Endodermal cell (in vitro differentiated cells): Measurements from ENCODE around the gene KIF5C. TPM values are rescaled to one million over a fixed set of nuclear protein-coding genes. Genes with fewer than 3 reads are reported as not detected.

Source experiments
- DNase-seq: peaks from one replicate; pipeline ENCODE4 v3.0.0-alpha.2; 2017
- H3K27ac ChIP-seq: 2 replicates; pipeline ENCODE4 v1.5.1; 2013; ENCODE audit warnings: mild to moderate bottlenecking, low read depth, low read length, moderate library complexity
- H3K27me3 ChIP-seq: 2 replicates; pipeline ENCODE4 v1.6.1; 2013; ENCODE audit warnings: mild to moderate bottlenecking, low read length, moderate library complexity; ENCODE audit not compliant: insufficient read depth, control insufficient read depth, poor library complexity, severe bottlenecking
- H3K36me3 ChIP-seq: 2 replicates; pipeline ENCODE4 v1.7.0; 2013; ENCODE audit warnings: mild to moderate bottlenecking, low read length, moderate library complexity; ENCODE audit not compliant: control insufficient read depth, insufficient read depth
- H3K4me1 ChIP-seq: one replicate; pipeline ENCODE4 v1.7.0; 2013; ENCODE audit warnings: low read length; ENCODE audit not compliant: control insufficient read depth, insufficient read depth
- H3K4me3 ChIP-seq: 2 replicates; pipeline ENCODE4 v1.5.1; 2013; ENCODE audit warnings: mild to moderate bottlenecking, low read length, moderate library complexity
- H3K9ac ChIP-seq: 2 replicates; pipeline ENCODE4 v1.6.1; 2013; ENCODE audit warnings: mild to moderate bottlenecking, low read length, moderate library complexity; ENCODE audit not compliant: poor library complexity, severe bottlenecking; ENCODE audit errors: extremely low read depth
- H3K9me3 ChIP-seq: 2 replicates; pipeline ENCODE4 v1.6.1; 2013; ENCODE audit warnings: mild to moderate bottlenecking, low read length, moderate library complexity; ENCODE audit not compliant: control insufficient read depth
- H3K27ac Mint-ChIP-seq: 2 replicates; pipeline ENCODE4 v1.8.0; 2020; ENCODE audit warnings: mixed read lengths
- H3K27me3 Mint-ChIP-seq: 2 replicates; pipeline ENCODE4 v1.8.0; 2021; ENCODE audit warnings: mild to moderate bottlenecking, mixed read lengths; ENCODE audit not compliant: insufficient read depth
- H3K36me3 Mint-ChIP-seq: 2 replicates; pipeline ENCODE4 v1.8.0; 2020; ENCODE audit warnings: low read depth, mixed read lengths
- H3K4me1 Mint-ChIP-seq: 2 replicates; pipeline ENCODE4 v1.8.0; 2020; ENCODE audit warnings: mixed read lengths
- H3K4me3 Mint-ChIP-seq: 2 replicates; pipeline ENCODE4 v1.8.0; 2020; ENCODE audit warnings: mild to moderate bottlenecking, moderate library complexity, mixed read lengths
- H3K9me3 Mint-ChIP-seq: 2 replicates; pipeline ENCODE4 v1.8.0; 2020; ENCODE audit warnings: mild to moderate bottlenecking, mixed read lengths
- WGBS, 2 experiments: methylation state at CpG; one replicate each; pipeline versions ENCODE4 v1.1.5 to v1.1.7; 2013; ENCODE audit warnings: missing lambda C conversion rate in 2 of 2, mixed read lengths in 1 of 2; ENCODE audit not compliant: insufficient coverage in 1 of 2, insufficient read length in 1 of 2; 5-methylcytosine and 5-hydroxymethylcytosine counted together
- total RNA-seq, 2 donors: library from RNA; stranded (reverse); fragmentation: NEBNext Ultra II Directional in 1 of 2; extraction: Animal tissue kit (Norgen Biotek cat#: 25700) in 1 of 2; gene quantifications; 2 replicates in 1 of 2; 3 replicates in 1 of 2; pipeline ENCODE4 v1.2.1, GENCODE V29; 2021
- TF ChIP-seq, protein P1 (sequence below): fragments of 200-600 bp; sonication (generic); conservative IDR thresholded peaks from 2 replicates; pipeline ENCODE4 v1.5.0; 2021; ENCODE audit warnings: antibody characterized with exemption, mild to moderate bottlenecking

The KIF5C gene
- total RNA-seq, 2 donors from 2014 or later = 39.1 to 41.9 TPM

DNA sequence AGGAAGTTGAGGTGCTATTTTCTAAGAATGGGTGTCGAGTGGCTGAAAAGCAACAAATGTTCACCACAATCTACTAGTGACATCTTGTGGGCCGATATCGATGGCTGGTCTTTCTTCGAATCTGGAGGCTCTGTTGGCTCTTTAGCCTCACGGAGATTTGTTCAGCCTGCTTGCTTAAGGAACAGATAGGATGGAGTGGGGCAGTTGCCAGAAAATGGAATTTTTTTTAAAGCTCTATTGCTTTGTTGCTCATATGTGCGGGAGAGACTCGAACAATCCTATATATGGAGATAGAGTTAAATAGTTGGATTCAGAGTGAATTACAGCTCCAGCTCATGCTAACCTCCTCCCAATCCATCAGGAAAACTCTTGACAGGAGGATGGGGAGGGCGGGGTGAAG lies 92.6 kb downstream of the KIF5C start:
- Mint-ChIP-seq H3K9me3 (no peaks in the 10 kb centered on the region), H3K27me3 (peaks cover 2% of the 10 kb centered on the region), H3K4me3 (no peak overlapping the region), H3K36me3 (peaks cover 9% of the 10 kb centered on the region), H3K27ac (no peak overlapping the region), H3K4me1 (peaks cover 6% of the 10 kb centered on the region)
- 92 to 100% methylated on average over 4 to 8 of the region's 8 CpGs for WGBS, 2 experiments
- no peaks in the 10 kb centered on the region for H3K36me3 ChIP-seq
- H3K9ac ChIP-seq = no peak overlapping the region
- no peaks in the 10 kb centered on the region for H3K9me3 ChIP-seq
- TF ChIP-seq, protein P1, sequence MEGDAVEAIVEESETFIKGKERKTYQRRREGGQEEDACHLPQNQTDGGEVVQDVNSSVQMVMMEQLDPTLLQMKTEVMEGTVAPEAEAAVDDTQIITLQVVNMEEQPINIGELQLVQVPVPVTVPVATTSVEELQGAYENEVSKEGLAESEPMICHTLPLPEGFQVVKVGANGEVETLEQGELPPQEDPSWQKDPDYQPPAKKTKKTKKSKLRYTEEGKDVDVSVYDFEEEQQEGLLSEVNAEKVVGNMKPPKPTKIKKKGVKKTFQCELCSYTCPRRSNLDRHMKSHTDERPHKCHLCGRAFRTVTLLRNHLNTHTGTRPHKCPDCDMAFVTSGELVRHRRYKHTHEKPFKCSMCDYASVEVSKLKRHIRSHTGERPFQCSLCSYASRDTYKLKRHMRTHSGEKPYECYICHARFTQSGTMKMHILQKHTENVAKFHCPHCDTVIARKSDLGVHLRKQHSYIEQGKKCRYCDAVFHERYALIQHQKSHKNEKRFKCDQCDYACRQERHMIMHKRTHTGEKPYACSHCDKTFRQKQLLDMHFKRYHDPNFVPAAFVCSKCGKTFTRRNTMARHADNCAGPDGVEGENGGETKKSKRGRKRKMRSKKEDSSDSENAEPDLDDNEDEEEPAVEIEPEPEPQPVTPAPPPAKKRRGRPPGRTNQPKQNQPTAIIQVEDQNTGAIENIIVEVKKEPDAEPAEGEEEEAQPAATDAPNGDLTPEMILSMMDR = no peak
- H3K4me1 ChIP-seq = no peaks in the 10 kb centered on the region
- no peaks in the 10 kb centered on the region for H3K27me3 ChIP-seq
- DNase-seq = no peak
- no peak overlapping the region for H3K27ac ChIP-seq
- no peak overlapping the region for H3K4me3 ChIP-seq

DNA sequence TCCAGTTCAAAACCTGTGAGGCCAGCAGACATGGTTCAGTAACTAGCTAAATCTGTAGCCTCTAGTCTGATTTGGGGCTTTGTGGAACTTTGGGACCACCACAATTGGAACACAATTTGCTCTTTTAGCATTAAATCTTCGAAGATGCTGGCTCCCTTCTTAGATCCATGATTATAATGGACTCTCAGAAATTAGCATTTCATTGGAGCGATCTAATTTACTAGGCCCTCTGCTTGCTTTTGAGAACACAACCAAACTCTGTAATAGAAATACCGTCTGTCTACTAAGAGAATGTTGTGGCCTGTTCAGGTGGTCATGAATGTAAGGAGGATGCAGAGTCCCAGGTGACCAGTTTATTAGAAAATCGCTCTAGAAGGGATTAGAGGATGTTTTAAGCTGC lies 93.3 kb downstream of the KIF5C start:
- TF ChIP-seq, protein P1 = no peak

GRCh38 chr2:148968776-148969319 lies 93.8 kb downstream of the KIF5C start:
- Mint-ChIP-seq H3K27ac (no peak overlapping the region), H3K27me3 (peaks cover 2% of the 10 kb centered on the region), H3K4me1 (peaks cover 8% of the 10 kb centered on the region), H3K9me3 (no peaks in the 10 kb centered on the region), H3K36me3 (peaks cover 8% of the 10 kb centered on the region), H3K4me3 (no peak overlapping the region)
- TF ChIP-seq, protein P1 = no peak
- Histone ChIP-seq H3K9me3 (no peaks in the 10 kb centered on the region), H3K36me3 (peaks cover 8% of the 10 kb centered on the region), H3K9ac (no peak overlapping the region), H3K27ac (peak overlapping the region; percentile 48), H3K4me3 (no peak overlapping the region), H3K27me3 (no peaks in the 10 kb centered on the region), H3K4me1 (no peaks in the 10 kb centered on the region)
- DNase-seq = no peak
- 92 to 100% methylated on average over 2 to 4 of the region's 4 CpGs for whole genome bisulfite sequencing, 2 experiments

More for the DNA sequence above, 93.3 kb downstream of the KIF5C start:
- Histone ChIP-seq H3K9me3 (no peaks in the 10 kb centered on the region), H3K4me3 (no peak overlapping the region), H3K27ac (no peak overlapping the region), H3K4me1 (no peaks in the 10 kb centered on the region), H3K27me3 (no peaks in the 10 kb centered on the region), H3K9ac (no peak overlapping the region), H3K36me3 (peaks cover 3% of the 10 kb centered on the region)
- WGBS, 2 experiments = 91 to 96% methylated on average over 2 to 4 of the region's 4 CpGs
- Mint-ChIP-seq H3K27ac (no peak overlapping the region), H3K36me3 (peaks cover 5% of the 10 kb centered on the region), H3K4me3 (no peak overlapping the region), H3K27me3 (peaks cover 2% of the 10 kb centered on the region), H3K4me1 (peaks cover 8% of the 10 kb centered on the region), H3K9me3 (no peaks in the 10 kb centered on the region)
- no peak for DNase-seq
